ENCODE data around the gene GPR162. TPM values are rescaled to one million over a fixed set of nuclear protein-coding genes. Genes with fewer than 3 reads are reported as not detected.

GPR162 gene
- total and polyA plus RNA-seq, 2 experiments from 2014 or later, result 38.6 to 41.1 TPM

GRCh38 chr12:6849427-6849826 is 27.8 kb downstream of the GPR162 start:
- no peak for TF ChIP-seq CTCF (IDR thresholded peaks at IDR 0.05; ENCODE audit: low read depth, low read length)
- Histone ChIP-seq H3K27ac (no peak overlapping the region), H3K36me3 (peaks cover 2% of the 10 kb centered on the region), H3K4me3 (no peak overlapping the region), H3K4me1 (ENCODE audit: low read depth) (no peaks in the 10 kb centered on the region), H3K27me3 (no peaks in the 10 kb centered on the region), H3K9me3 (ENCODE audit: low read depth) (no peaks in the 10 kb centered on the region)
- DNase-seq (ENCODE audit: low read depth in 1 of 2, low spot score in 1 of 2), result no peak

- Histone ChIP-seq H3K9me3 (ENCODE audit: low read depth) (no peaks in the 10 kb centered on the region), H3K4me1 (ENCODE audit: low read depth) (no peaks in the 10 kb centered on the region), H3K27ac (no peak overlapping the region), H3K27me3 (no peaks in the 10 kb centered on the region), H3K4me3 (peak overlapping the region; percentile 53), H3K36me3 (peaks cover 2% of the 10 kb centered on the region)
- no peak for DNase-seq (ENCODE audit: low read depth in 1 of 2, low spot score in 1 of 2)
- TF ChIP-seq CTCF (IDR thresholded peaks at IDR 0.05; ENCODE audit: low read depth, low read length), result no peak
Observed at GRCh38 chr12:6849976-6850560, 28.4 kb downstream of the GPR162 start.

- Histone ChIP-seq H3K4me3 (peak overlapping the region; percentile 53), H3K4me1 (ENCODE audit: low read depth) (no peaks in the 10 kb centered on the region), H3K27ac (no peak overlapping the region), H3K9me3 (ENCODE audit: low read depth) (no peaks in the 10 kb centered on the region), H3K36me3 (peaks cover 4% of the 10 kb centered on the region), H3K27me3 (no peaks in the 10 kb centered on the region)
- DNase-seq (ENCODE audit: low read depth in 1 of 2, low spot score in 1 of 2), result no peak
- TF ChIP-seq CTCF (IDR thresholded peaks at IDR 0.05; ENCODE audit: low read depth, low read length), result no peak
Observed at GRCh38 chr12:6850796-6851152, 29.2 kb downstream of the GPR162 start.

- Histone ChIP-seq H3K9me3 (ENCODE audit: low read depth) (no peaks in the 10 kb centered on the region), H3K4me3 (peak within 1 kb of the TSS; percentile 53), H3K27me3 (no peaks in the 10 kb centered on the region), H3K27ac (peak within 1 kb of the TSS; percentile 84), H3K36me3 (peaks cover 8% of the 10 kb centered on the region), H3K4me1 (ENCODE audit: low read depth) (no peaks in the 10 kb centered on the region)
- no peak for TF ChIP-seq CTCF (IDR thresholded peaks at IDR 0.05; ENCODE audit: low read depth, low read length)
- DNase-seq (ENCODE audit: low read depth in 1 of 2, low spot score in 1 of 2), result peak; percentile 98 to 99
Observed at GRCh38 chr12:6851153-6851920, 29.7 kb downstream of the GPR162 start, which contains the start of gene CDCA3. TSS of gene CDCA3 (minus strand) at chr12:6851286. CDS start at chr12:6850952, 334 bp downstream.

- no peaks in the 10 kb centered on the region for H3K9me3 ChIP-seq (ENCODE audit: low read depth)
- no peaks in the 10 kb centered on the region for H3K4me1 ChIP-seq (ENCODE audit: low read depth)
- H3K36me3 ChIP-seq, result peaks cover 16% of the 10 kb centered on the region
- H3K27me3 ChIP-seq, result no peaks in the 10 kb centered on the region
- TF ChIP-seq CTCF (IDR thresholded peaks at IDR 0.05; ENCODE audit: low read depth, low read length), result no peak
- H3K4me3 ChIP-seq, result peak within 1 kb of the TSS; percentile 53
- peak within 1 kb of the TSS; percentile 84 for H3K27ac ChIP-seq
- DNase-seq (ENCODE audit: low read depth in 1 of 2, low spot score in 1 of 2), result peak; percentile 99 to 100
Observed at GRCh38 chr12:6851921-6852650, 30.5 kb downstream of the GPR162 start, which contains the start of gene USP5. TSS of gene USP5 (plus strand) at chr12:6852150. CDS start at chr12:6852180, 30 bp downstream.
